ENCODE data around the gene DAZAP1. TPM values are rescaled to one million over a fixed set of nuclear protein-coding genes. Genes with fewer than 3 reads are reported as not detected.

DAZAP1 gene
- total RNA-seq, 4 donors from 2014 or later = 53.7 to 74.1 (median 63.4) TPM

- in situ Hi-C loops (cut with MboI; ENCODE audit: low sequenced_read_pairs in 4 of 4) = no loop called here
- H3K27ac ChIP-seq = no peak overlapping the region
- peaks cover 2 to 69% of the 10 kb centered on the region in 2 donors for H3K36me3 ChIP-seq
- peaks cover under 1 to 11% of the 10 kb centered on the region in 2 donors for H3K4me1 ChIP-seq
- ATAC-seq (no peak), DNase-seq (no peak)
- H3K27me3 ChIP-seq = no peaks in the 10 kb centered on the region
- intact Hi-C loops (cut with DNase I; ENCODE audit: low total_unique reads) = no loop called here
- H3K4me3 ChIP-seq = no peak overlapping the region
- no peaks in the 10 kb centered on the region for H3K9me3 ChIP-seq
- TF ChIP-seq CTCF (IDR thresholded peaks at IDR 0.05 in 4 of 5, conservative IDR thresholded peaks at IDR 0.05 in 1 of 5) = no peak
Observed at GRCh38 chr19:1432507-1432887, 25.1 kb downstream of the DAZAP1 start.

- Histone ChIP-seq H3K27ac (no peak overlapping the region), H3K4me1 (peaks cover 5 to 17% of the 10 kb centered on the region in 2 donors), H3K27me3 (no peaks in the 10 kb centered on the region), H3K9me3 (no peaks in the 10 kb centered on the region), H3K36me3 (peaks cover 2 to 67% of the 10 kb centered on the region in 2 donors), H3K4me3 (no peak overlapping the region)
- DNase-seq (no peak), ATAC-seq (no peak)
- intact Hi-C loops (cut with DNase I; ENCODE audit: low total_unique reads) = no loop called here
- in situ Hi-C loops (cut with MboI; ENCODE audit: low sequenced_read_pairs in 4 of 4) = no loop called here
- no peak for TF ChIP-seq CTCF (IDR thresholded peaks at IDR 0.05 in 4 of 5, conservative IDR thresholded peaks at IDR 0.05 in 1 of 5)
- no peak for TF ChIP-seq POLR2A (IDR thresholded peaks at IDR 0.05)
Observed at GRCh38 chr19:1433119-1434039, 26.0 kb downstream of the DAZAP1 start.

DNA sequence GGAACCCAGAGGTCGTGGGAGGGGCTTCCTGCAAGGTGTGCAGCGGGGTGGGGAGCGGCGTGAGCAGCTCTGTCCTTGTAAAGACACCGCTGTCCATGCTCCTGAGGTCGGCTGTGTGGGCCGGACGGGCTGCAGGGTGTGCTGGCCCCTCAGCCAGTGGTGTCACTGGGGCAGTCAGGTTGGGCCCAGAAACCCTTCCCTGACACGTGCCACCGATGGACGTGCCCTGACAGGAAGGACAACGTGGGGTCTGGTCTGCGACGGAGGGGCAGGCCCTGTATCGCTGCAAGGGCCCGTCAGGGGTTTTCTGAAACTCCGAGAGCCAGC lies 26.6 kb downstream of the DAZAP1 start:
- ATAC-seq (no peak), DNase-seq (no peak)
- Histone ChIP-seq H3K36me3 (peaks cover 2 to 61% of the 10 kb centered on the region in 2 donors), H3K9me3 (no peaks in the 10 kb centered on the region), H3K27me3 (no peaks in the 10 kb centered on the region), H3K27ac (no peak overlapping the region), H3K4me3 (no peak overlapping the region), H3K4me1 (peaks cover 7 to 18% of the 10 kb centered on the region in 2 donors)
- TF ChIP-seq CTCF (IDR thresholded peaks at IDR 0.05 in 4 of 5, conservative IDR thresholded peaks at IDR 0.05 in 1 of 5) = no peak
- intact Hi-C loops (cut with DNase I; ENCODE audit: low total_unique reads) (no loop called here), in situ Hi-C loops (cut with MboI; ENCODE audit: low sequenced_read_pairs in 4 of 4) (no loop called here)

DNA sequence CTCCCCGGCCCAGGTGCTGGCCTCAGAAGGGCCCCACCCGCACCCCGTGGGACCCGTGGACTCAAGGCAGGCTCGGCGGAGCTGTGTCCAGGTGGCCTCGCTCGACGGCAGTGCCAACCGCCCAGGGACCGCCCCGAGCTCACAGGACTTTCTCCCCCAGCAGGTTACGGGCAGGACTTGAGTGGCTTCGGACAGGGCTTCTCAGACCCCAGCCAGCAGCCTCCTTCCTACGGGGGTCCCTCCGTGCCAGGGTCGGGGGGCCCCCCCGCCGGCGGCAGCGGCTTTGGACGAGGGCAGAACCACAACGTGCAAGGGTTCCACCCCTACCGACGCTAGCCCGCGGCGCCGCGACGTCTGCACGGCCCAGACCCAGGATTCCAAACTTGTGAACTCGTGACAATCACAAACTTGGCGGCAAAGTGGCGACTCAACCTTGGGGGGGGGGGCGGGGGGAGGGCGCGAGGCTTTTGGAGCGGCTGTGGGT lies 27.2 kb downstream of the DAZAP1 start:
- H3K4me3 ChIP-seq = no peak overlapping the region
- in situ Hi-C loops (cut with MboI; ENCODE audit: low sequenced_read_pairs in 4 of 4) (no loop called here), intact Hi-C loops (cut with DNase I; ENCODE audit: low total_unique reads) (no loop called here)
- no peak overlapping the region for H3K27ac ChIP-seq
- H3K9me3 ChIP-seq = no peaks in the 10 kb centered on the region
- peaks cover 13 to 24% of the 10 kb centered on the region in 2 donors for H3K4me1 ChIP-seq
- ATAC-seq = no peak
- DNase-seq = no peak
- H3K27me3 ChIP-seq = no peaks in the 10 kb centered on the region
- H3K36me3 ChIP-seq = peaks cover 2 to 59% of the 10 kb centered on the region in 2 donors
- TF ChIP-seq CTCF (IDR thresholded peaks at IDR 0.05 in 4 of 5, conservative IDR thresholded peaks at IDR 0.05 in 1 of 5) (no peak), POLR2A (IDR thresholded peaks at IDR 0.05) (no peak)

Data from gastrocnemius medialis (tissue), 4 donors.